B cell (primary cell): Measurements from ENCODE around the gene SPACA1.

ENCODE experiments used
- CTCF ChIP-seq: fragments of 200-600 bp; IDR thresholded peaks from one replicate; pipeline ENCODE4 v1.8.0; 2022; ENCODE audit warnings: antibody characterized with exemption, mild to moderate bottlenecking
- EZH2 ChIP-seq: IDR thresholded peaks from 2 replicates; pipeline ENCODE4 v1.6.1; 2012; ENCODE audit warnings: borderline replicate concordance, low read depth, mild to moderate bottlenecking, moderate library complexity, low read length; ENCODE audit not compliant: insufficient read depth, poor library complexity, severe bottlenecking

GRCh38 chr6:88047510-88048150, at the start of gene SPACA1:
- TF ChIP-seq CTCF (no peak), EZH2 (no peak)
